Effector CD8-positive, alpha-beta T cell (primary cell): Measurements from ENCODE around the gene SLC44A4.
"Not testable (repeated sequence)": the region's sequence is repeated elsewhere in the genome, so short reads cannot be mapped to it uniquely, and the experiment has no call there.

Source experiments
- DNase-seq: peaks from one replicate; lab custom pipeline; 2025; lab: John Stamatoyannopoulos, UW

The SLC44A4 gene

GRCh38 chr6:31859923-31860322 lies 18.9 kb downstream of the SLC44A4 start:
- DNase-seq: no peak

GRCh38 chr6:31858707-31859106 lies 20.1 kb downstream of the SLC44A4 start:
- DNase-seq: no peak

GRCh38 chr6:31857774-31858173 lies 21.0 kb downstream of the SLC44A4 start:
- DNase-seq: not testable (repeated sequence)

- DNase-seq: not testable (repeated sequence)
These were observed 26.6 kb downstream of the SLC44A4 start for GRCh38 chr6:31851980-31852718.

GRCh38 chr6:31851485-31851832 lies 27.3 kb downstream of the SLC44A4 start:
- no peak for DNase-seq

GRCh38 chr6:31850765-31851484 lies 27.9 kb downstream of the SLC44A4 start:
- no peak for DNase-seq

- DNase-seq: no peak
These were observed 31.4 kb downstream of the SLC44A4 start for GRCh38 chr6:31847276-31847978.

- DNase-seq: no peak
These were observed 34.3 kb downstream of the SLC44A4 start for GRCh38 chr6:31844507-31844906.

GRCh38 chr6:31842053-31842452 lies 36.7 kb downstream of the SLC44A4 start:
- DNase-seq: no peak

- not testable (repeated sequence) for DNase-seq
These were observed 39.0 kb downstream of the SLC44A4 start for GRCh38 chr6:31839779-31840126.

- DNase-seq: no peak
These were observed 39.8 kb downstream of the SLC44A4 start for GRCh38 chr6:31838968-31839367.

GRCh38 chr6:31838114-31838553 lies 40.7 kb downstream of the SLC44A4 start:
- DNase-seq: not testable (repeated sequence)

GRCh38 chr6:31837369-31838113 lies 41.3 kb downstream of the SLC44A4 start:
- no peak for DNase-seq

GRCh38 chr6:31836474-31837368 lies 42.1 kb downstream of the SLC44A4 start:
- no peak for DNase-seq

- no peak for DNase-seq
These were observed 42.7 kb downstream of the SLC44A4 start for GRCh38 chr6:31836047-31836473.

- peak; percentile 66 for DNase-seq
These were observed 44.2 kb downstream of the SLC44A4 start for GRCh38 chr6:31834367-31835250.

- no peak for DNase-seq
These were observed 47.2 kb downstream of the SLC44A4 start for GRCh38 chr6:31831350-31832215.

GRCh38 chr6:31830886-31831335 lies 47.9 kb downstream of the SLC44A4 start:
- DNase-seq: no peak
